Measurements from ENCODE around the gene ADSL.

DNA sequence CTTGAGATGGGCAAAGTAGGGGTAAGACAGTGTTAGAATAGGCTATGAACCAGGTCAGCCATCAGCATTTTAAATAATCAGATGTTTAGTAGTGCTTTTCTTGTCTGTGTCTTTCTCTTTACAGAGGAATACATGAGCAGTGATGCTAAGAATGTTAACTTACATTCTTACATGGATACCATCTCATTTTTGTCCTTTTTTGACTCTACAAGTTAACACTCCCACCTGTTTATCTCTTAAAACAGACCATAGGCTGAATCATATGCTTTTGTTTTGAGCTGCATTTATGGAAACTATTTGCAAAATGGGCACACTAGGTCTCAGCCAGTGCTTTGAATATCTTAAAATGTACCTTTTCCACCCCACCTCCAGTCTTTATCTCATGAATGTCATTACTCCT lies 25.6 kb upstream of the ADSL start:
- TF ChIP-seq CTCF (IDR thresholded peaks at IDR 0.05) (no peak), POLR2A (IDR thresholded peaks at IDR 0.05) (no peak)
